Right lung (tissue), 10 donors: ENCODE data around the gene CXorf51A. TPM values are rescaled to one million over a fixed set of nuclear protein-coding genes. Genes with fewer than 3 reads are reported as not detected.
"Not testable (repeated sequence)": the region's sequence is repeated elsewhere in the genome, so short reads cannot be mapped to it uniquely, and the experiment has no call there.

Experiments
- DNase-seq, 2 donors: peaks; one replicate each; pipeline ENCODE4 v3.0.0-alpha.2; 2013
- long read RNA-seq, 8 donors: transcript quantifications; one replicate each; lab custom pipeline, GENCODE V29; 2026
- polyA plus RNA-seq, 5 donors: library from polyadenylated mRNA; unstranded; fragments of 120-200 nt; gene quantifications; one replicate each; pipeline versions ENCODE4 v1.2.1 to v1.2.3, GENCODE V29; 2013; ENCODE audit warnings: inconsistent platforms in 1 of 5, low replicate concordance in 1 of 5; ENCODE audit not compliant: insufficient read length in 5 of 5, insufficient read depth in 1 of 5

CXorf51A gene
- not detected for polyA plus RNA-seq
- long read RNA-seq, donor 1: 0 reads
- long read RNA-seq, donor 2: 0 reads
- long read RNA-seq, donor 3: 0 reads
- long read RNA-seq, donor 4: 0 reads
- long read RNA-seq, donor 5: 0 reads
- long read RNA-seq, donor 6: 0 reads
- long read RNA-seq, donor 7: 0 reads
- long read RNA-seq, donor 8: 0 reads

DNA sequence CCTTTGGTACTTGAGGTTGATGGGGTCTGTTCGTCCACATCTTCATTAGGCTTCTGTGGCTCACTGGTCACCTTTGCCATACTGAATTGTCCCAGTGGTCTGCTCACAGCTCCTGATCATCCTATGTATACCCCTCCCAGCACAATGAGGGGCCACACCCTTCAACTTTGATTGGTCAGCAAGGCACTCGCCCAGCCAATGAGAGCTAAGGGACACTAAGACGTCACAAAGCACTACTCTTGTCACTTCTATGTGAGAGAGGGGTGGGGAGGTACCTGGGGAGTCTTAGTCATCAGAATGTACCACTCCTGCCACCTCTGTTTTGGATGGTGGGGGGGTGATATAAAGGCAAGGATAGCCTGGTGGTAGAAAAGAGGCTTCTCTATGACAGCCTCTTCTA, at the start of gene CXorf51A:
CXorf51A (minus strand) TSS at position 101 of the 400 bp plus-strand sequence; CDS start at position 80, 21 bp downstream.
- DNase-seq: not testable (repeated sequence)

DNA sequence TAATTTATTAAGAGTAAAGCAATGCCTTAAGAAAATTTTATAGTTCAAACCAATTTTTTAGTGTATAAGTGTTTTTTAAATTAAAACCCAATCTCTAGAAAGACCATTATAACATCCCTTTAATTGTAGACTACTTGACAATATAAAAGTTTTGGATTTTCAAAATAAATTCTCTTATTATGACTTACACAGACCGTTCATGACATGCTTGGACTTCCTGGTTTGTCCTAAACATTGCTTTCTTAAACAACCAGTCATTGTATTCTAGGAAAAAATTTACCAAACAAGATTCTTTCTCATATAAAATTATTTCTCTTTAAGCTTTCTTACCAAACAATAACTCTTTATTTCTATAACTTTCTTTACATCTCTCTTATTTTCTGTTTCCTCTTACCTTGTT, 49.0 kb upstream of the CXorf51A start:
- DNase-seq: no peak

DNA sequence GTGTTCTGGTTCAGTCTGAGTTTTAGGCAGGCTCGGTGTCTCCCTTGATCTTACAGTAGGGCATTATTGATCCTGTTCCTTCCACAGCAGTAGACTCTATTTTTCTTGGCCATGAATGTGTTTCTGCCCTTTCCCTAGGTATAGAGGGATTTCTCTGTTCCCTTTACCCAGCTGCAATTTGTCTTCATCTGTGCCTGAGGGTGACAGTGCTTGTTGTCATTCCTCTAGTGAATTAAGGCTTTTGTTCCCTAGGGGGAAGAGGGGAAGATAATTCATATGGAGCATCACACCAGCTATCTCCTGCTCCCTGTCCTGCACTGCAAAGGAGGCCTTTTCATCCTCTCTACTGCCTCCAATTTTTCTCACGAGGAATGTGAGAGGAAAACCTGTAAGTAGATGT, 39.7 kb upstream of the CXorf51A start:
- no peak for DNase-seq

DNA sequence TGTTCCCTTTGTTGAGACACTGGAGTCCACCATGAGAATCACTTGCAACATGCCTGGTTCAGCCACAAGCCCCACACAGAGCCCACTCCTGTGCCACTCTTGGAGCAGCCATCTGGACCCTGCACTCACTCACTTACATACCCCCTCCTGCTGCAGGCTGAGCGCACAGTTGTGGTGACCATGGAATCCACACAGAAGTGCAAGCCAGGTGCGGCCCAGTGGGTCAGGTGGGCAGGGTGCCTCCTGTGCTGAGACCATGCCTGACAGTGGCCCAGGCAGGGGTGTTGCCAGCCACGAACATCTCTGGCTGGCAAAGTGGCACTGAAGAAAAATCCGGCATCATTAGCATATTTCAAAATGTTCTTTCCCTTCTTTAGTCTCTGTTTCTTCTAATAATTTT, 17.4 kb upstream of the CXorf51A start:
- no peak for DNase-seq

DNA sequence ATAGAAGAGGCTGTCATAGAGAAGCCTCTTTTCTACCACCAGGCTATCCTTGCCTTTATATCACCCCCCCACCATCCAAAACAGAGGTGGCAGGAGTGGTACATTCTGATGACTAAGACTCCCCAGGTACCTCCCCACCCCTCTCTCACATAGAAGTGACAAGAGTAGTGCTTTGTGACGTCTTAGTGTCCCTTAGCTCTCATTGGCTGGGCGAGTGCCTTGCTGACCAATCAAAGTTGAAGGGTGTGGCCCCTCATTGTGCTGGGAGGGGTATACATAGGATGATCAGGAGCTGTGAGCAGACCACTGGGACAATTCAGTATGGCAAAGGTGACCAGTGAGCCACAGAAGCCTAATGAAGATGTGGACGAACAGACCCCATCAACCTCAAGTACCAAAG, 5.1 kb downstream of the CXorf51A start, which contains the start of gene CXorf51B:
CXorf51B (plus strand) TSS at position 301 of the 400 bp plus-strand sequence; CDS start at position 322, 21 bp downstream.
- DNase-seq: not testable (repeated sequence)

Other genes starting within 250 kb of the CXorf51A start
- not detected for gene CXorf51B, start 5.0 kb downstream of the CXorf51A start, polyA plus RNA-seq